DMS53 (cell line): Measurements from ENCODE around the gene HOXD9.

ENCODE experiments used
- DNase-seq: peaks from one replicate; lab custom pipeline; 2025; lab: John Stamatoyannopoulos, UW

The HOXD9 gene

DNA sequence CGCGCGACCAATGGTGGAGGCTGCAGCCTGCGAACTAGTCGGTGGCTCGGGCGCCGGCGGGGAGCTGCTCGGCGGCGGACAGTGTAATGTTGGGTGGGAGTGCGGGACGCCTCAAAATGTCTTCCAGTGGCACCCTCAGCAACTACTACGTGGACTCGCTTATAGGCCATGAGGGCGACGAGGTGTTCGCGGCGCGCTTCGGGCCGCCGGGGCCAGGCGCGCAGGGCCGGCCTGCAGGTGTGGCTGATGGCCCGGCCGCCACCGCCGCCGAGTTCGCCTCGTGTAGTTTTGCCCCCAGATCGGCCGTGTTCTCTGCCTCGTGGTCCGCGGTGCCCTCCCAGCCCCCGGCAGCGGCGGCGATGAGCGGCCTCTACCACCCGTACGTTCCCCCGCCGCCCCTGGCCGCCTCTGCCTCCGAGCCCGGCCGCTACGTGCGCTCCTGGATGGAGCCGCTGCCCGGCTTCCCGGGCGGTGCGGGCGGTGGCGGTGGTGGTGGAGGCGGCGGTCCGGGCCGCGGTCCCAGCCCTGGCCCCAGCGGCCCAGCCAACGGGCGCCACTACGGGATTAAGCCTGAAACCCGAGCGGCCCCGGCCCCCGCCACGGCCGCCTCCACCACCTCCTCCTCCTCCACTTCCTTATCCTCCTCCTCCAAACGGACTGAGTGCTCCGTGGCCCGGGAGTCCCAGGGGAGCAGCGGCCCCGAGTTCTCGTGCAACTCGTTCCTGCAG, at the start of gene HOXD9:
TSS of gene HOXD9 (plus strand) at position 37 of the 728 bp plus-strand sequence. CDS start at position 87, 50 bp downstream.
- peak; percentile 83 for DNase-seq

DNA sequence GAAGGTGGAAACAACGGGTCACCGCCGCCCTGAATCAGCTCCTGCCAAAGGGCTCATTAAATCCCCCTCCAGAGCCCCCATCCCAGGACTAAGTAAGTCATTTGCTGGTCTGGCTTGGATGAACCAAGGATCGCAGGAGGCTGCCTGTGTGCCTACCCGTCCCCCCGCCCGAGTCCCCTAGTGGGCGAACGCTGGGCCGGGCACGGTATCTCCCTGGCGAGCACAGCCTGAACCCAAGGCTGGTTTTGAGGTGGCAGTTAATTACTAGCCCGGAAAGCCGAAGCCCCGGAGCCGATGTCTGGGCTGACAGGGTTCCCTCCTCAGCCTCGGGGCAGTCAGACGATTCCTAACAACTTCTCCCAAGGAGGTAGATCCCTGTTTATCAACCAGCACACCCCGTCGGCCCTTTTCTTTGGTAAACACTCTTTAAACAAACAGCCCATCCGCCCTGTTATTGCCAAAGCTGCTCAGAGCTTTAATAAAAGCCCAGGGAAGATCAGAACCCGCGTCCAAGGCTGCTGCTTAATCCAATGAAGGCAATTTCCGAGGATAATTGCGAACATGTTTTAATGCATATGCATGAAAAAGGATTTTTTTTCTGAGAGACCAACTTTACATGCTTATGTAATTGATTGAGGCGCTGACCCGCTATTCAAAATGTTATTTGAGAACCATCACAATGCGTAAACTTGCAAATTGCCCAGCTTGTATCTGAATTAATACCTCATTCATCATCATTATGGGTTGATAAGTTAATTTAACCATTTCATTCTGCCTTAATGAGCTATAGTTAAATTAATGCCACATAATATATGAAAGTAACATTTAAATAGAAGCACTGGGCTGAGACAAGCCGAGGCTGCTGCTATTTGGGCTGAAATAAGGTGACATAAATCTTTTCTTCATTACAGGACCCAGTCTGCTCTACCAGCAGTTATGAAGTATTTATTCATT, 49.3 kb upstream of the HOXD9 start:
- no peak for DNase-seq

GRCh38 chr2:176074919-176075425, 47.5 kb upstream of the HOXD9 start:
- no peak for DNase-seq

DNA sequence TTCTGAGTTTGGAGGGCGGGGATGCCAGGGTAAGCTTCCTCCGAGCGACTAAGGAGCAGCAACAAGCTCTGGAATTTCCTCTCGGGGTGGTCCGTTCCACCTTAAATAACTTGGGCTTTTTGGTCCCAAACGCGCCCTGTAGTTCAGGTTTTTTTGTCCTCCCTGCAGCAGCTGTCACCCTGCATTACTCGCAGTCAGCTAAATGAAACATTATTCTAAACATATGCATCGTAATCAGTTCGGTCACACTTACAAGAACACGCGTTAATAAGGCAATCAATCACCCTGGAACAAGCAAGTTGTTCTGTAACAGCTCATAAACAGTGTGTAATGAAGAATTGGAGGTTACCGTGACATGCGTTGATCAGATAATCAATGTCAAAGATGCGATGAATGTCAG, 47.0 kb upstream of the HOXD9 start:
- no peak for DNase-seq

GRCh38 chr2:176076063-176076462, 46.5 kb upstream of the HOXD9 start:
- DNase-seq = no peak

DNA sequence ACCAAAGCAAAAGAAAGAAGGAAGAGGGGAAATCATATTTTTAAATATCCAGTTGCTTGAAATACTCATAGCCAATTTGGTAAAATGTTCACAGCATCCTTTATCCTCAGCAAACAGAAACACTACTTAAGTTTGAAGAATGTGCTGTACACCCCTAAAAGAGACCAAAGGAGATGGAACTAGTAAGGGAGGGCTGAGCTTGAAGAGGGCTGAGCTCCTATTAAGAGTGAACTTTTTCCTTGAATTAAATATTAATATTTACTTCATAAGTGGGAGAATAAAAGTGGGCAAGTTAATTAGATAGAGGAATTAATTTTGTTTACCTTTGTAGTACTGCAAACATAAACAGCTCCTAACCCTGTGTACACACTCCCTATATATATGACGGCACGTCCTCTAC, 45.7 kb upstream of the HOXD9 start:
- no peak for DNase-seq

DNA sequence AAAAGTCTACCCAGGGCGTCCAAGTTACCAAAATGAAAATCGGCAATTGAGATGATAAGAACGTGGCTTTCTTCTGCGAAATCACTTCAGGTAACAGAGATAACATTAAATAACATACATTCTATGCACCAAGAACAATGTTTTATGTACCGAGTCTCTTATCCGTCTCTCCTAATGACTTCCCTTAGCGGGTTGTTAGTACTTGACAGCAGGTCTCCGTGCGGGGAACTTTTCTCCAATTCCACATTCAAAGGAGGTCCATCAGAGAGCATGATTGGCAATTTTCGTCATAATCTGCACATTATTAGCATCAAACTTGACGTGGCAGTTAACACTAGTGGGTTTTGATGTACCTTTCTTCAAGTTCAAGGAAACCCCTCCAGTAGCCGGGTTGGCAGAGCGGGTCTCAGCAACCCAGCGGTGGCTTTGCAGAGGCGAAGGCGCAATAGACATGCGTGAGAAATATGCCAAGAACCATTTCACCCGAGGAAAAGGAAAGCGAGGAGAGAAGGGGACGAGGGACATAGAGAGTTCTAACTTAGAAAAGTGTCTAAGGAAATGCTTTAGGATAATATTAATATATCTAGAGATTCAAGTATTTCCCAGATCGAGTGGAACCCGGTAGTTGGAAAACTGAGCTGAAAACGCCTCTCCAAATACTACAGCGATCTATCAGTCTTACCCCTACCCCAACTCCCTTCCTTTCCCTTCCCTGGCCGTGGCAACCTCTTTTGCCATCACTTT, 43.8 kb upstream of the HOXD9 start:
- peak; percentile 47 for DNase-seq

GRCh38 chr2:176079285-176079830, 43.2 kb upstream of the HOXD9 start:
- peak; percentile 77 for DNase-seq

- peak; percentile 92 for DNase-seq
Observed at GRCh38 chr2:176079831-176080539, 42.5 kb upstream of the HOXD9 start.

- DNase-seq = peak; percentile 87
Observed at GRCh38 chr2:176080540-176081375, 41.8 kb upstream of the HOXD9 start.

DNA sequence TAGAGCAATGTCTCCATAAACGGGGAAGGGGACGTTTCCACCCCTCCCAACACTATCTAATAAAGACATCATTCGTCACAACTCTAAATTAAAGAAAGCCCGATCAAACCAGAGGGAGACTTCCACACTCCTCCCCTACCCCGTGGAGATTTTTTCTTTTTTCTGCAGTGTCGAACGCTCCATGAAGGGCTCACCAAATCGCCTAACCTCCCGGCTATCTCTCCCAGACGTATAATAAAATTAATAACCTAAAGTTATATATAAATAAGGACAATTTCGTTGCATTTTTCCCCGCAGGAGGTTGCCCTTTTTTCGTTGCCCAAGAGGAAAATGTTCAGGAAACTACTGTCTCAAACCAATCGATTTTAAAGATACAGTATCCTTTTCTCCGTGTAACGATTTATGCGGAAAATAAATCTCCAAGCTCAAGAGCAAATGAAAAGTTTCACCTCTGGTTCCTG, 41.1 kb upstream of the HOXD9 start:
- DNase-seq = no peak

- no peak for DNase-seq
Observed at GRCh38 chr2:176081837-176082524, 40.5 kb upstream of the HOXD9 start.

GRCh38 chr2:176082525-176082823, 40.0 kb upstream of the HOXD9 start:
- no peak for DNase-seq

DNA sequence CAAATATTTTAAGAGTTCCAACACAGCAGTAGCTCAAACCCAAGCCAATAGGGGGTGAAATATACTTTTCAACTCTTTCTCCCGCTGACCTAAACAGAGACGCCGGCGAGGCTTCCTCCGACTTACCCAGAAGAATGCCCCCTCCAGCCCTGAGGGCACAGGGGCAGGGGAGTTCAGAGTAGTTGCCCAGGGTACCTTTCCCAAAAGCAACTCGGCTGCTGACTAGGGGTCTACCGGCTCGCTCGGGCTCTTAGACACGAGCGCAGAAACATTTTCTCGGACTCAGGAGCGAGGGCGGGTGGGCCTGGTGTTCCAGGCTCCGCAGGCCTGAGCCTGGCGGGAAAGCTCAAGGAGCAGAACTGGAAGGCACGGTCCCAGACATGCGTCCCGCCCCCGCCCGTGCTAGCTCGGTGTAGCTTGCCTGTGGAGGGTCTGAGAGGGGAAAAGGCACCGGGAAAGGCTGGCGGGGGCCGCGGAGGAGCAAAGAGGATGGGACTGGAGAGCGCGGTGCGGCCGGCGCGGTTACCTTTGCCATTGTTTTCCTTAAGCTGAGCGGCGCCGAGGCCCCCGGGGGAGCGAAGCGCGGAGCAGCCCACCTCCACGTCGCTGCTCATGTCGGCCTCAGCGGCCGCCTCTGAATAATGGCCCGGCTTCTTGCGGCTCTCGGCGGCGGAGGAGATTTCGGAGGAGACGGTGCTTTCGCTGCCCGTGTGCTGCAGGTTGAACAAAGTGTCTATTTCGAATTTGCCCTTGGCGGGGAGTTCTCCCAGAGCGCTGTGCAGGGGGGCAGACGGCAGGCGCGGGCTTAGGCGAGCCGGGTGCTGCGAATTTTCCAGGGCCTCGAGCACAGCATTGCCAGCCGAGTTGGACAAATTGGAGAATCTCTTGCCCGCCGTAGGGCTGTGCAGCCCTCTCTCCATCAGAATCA, 39.4 kb upstream of the HOXD9 start:
- no peak for DNase-seq

DNA sequence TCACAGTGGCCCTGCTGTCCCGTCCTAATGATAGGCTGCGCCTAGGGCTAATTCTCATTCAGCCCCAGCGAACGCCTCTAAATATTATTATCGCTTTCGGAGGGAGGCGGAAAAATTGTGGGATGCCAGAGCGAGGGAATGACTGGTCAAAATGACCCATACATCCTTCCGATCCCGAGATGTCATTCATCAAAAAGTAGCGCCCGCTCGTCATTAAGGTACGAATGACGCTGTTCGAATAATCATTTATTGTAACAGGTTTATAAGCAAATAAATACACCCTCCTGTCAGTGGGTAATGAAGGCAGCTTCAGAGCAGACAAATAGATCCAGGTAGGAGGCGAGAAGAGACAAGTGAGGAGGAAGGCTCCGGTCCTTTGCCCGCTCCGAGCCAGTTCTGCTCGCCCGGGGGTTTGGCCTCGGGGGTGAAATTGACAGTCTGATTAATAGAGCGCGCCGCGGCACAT, 38.7 kb upstream of the HOXD9 start, which contains the start of gene EVX2:
TSS of gene EVX2 (minus strand) at position 167 of the 466 bp plus-strand sequence. CDS start 186 bp downstream, outside the sequence.
- DNase-seq = no peak

DNA sequence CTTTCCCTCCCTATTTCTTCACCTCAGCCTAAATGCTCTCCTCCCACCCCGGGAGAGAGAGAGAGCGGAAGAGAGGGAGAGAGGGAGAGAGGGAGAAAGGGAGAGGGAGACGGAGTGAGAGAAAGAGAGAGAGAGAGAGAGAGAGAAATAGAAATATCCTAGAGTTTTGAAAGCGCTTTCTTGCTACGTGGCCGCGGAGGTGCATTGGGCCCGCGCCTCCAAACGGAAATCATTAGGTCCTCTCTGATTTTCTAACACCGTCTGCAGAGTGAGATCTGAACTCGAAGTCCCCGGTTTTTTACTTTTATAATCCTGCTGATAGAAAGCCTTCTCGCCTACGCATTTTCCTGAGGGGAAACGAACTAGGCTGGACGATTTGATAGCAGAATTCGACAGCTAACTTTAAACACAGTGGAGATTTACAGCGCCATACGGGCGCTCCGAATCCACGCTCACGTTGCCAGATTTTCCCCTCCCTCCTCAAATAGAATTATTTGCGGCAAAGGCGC, 37.9 kb upstream of the HOXD9 start:
- DNase-seq = peak; percentile 64

- peak; percentile 72 for DNase-seq
Observed at GRCh38 chr2:176085120-176085788, 37.3 kb upstream of the HOXD9 start.
